GM19043 (cell line): Measurements from ENCODE around the gene SMTN.
"Not testable (repeated sequence)": the region's sequence is repeated elsewhere in the genome, so short reads cannot be mapped to it uniquely, and the experiment has no call there.

Experiments used
- ATAC-seq: cut with Tn5 transposase; IDR thresholded peaks from one replicate; pipeline ENCODE4 v1.9.1; 2021; ENCODE audit warnings: low read depth; ENCODE audit not compliant: unreplicated experiment

SMTN gene

GRCh38 chr22:31080848-31081649 lies at the start of gene SMTN:
TSS of gene SMTN (plus strand) at chr22:31081318. CDS start at chr22:31083259, 1,941 bp downstream.
- ATAC-seq = peak; percentile 57

DNA sequence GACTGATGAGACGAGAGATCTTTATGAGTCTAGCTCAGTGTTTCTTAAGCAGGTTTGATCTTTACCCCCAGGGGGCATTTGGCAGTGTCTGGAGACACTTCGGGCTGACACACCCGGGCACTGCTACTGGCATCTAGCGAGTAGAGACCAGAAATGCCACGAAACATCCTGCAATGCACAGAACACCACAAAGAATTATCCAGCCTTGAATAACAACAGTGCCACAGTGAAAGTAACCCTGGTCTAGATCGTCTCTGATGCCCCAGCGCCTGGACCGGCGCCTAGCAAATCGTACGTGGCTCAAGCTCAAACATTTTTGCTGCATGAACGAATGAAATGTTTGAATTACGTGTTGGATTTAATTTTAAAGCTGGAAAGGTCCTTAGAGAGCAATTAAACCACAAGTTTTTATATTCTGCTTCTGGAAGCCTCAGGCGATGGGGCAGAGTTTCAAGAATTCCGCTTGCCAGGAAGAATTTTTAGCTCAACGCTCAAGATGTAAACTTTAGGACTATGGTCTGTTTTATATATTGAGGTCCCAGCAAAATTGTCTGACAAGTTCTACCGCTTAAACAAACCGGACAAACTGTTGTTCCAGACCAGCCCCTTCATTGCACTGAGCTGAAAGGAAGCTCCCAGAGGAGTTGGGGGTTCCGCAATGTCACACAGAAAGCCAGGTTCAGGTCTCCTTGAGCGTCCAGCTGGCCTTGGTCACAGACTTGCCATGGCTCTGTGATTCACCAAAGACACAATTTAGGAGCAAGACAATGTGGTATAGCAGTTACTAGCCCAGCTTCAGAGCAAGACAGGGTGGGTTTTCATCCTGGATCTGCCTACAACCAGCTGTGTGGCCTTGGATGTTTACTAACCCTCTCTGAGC lies 44.2 kb upstream of the SMTN start:
- no peak for ATAC-seq

- no peak for ATAC-seq
Measured at GRCh38 chr22:31038686-31039085, 42.4 kb upstream of the SMTN start.

DNA sequence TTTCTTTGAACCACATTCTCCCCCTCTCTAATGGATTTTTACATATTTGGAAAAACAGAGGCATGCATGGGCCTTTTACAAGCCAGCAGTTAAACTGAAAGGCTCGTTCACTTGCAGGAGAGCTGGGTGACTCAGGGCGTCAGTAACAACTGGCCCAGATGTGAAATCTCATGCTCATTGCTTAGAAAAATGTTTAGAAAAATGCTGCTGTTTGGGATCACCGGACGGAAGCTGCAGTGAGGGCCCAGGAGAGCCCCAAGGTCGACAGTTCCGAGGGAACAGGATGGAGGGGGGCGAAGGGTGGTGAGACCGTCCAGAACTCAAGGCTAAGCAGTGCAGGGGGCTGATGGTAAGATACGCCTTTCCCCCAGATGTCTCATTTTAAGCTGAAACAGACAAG lies 41.7 kb upstream of the SMTN start:
- ATAC-seq = no peak

DNA sequence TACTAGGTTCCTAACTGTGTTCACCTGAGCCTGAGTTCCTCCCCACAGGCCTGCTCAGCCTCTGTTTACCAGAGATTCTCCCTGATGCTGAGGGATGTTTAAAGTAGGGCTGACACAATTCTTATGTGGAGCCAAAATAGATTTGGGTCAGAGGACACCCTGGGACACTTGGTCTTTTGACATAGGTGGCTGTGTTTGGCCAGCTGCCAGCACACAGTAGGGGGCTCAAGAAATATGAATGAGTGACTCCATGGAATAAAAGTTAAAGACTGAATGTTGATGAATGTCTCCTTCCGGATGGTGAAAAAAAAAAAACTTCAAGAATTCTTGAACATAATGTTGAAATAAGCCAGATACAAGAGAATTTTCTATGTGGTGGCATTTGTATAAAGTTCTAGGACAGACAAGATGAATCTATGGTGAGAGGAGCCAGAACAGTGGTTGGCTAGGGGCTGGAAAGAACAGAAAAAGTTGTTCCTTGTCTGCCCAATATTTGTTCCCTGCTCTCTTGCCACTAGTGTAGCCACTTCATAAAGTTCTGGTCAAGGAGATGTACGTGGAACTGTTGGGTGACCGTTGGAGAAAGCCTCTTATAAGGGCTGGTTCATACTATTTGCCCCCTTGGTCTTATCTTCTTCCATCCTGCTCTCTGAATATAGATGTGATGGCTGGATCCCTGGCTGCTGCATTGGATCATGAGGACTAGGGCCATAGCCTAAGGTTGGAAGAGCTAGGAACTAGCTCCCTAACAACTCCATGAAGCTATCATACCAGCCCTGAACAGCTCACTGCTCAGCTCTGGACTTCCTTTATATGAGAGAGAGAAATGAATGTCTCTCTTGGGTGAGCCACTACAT lies 40.3 kb upstream of the SMTN start:
- ATAC-seq = no peak

- no peak for ATAC-seq
Measured at GRCh38 chr22:31044262-31044861, 36.8 kb upstream of the SMTN start.

GRCh38 chr22:31045900-31046538 lies 35.1 kb upstream of the SMTN start:
- no peak for ATAC-seq

- ATAC-seq = no peak
Measured at GRCh38 chr22:31046539-31047226, 34.4 kb upstream of the SMTN start.

DNA sequence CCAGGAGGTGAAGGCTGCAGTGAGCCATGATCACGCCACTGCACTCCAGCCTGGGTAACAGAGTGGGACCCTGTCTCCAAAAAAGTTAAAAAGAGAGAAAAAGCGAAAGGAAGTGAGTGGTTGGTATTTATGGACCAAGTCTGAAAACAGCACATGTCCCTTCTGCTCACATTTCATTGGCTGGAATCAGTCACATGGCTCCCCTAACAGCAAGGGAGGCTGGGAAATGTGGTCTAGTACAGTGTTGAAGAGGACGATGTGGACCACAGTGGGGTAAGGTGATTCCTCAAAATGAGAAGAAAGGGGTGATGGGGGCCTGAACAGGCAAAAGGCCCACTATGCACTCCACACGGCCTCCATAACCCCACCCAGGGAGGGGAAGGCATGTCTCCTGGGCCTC lies 32.5 kb upstream of the SMTN start:
- ATAC-seq = no peak

GRCh38 chr22:31049815-31050420 lies 31.2 kb upstream of the SMTN start:
- no peak for ATAC-seq

DNA sequence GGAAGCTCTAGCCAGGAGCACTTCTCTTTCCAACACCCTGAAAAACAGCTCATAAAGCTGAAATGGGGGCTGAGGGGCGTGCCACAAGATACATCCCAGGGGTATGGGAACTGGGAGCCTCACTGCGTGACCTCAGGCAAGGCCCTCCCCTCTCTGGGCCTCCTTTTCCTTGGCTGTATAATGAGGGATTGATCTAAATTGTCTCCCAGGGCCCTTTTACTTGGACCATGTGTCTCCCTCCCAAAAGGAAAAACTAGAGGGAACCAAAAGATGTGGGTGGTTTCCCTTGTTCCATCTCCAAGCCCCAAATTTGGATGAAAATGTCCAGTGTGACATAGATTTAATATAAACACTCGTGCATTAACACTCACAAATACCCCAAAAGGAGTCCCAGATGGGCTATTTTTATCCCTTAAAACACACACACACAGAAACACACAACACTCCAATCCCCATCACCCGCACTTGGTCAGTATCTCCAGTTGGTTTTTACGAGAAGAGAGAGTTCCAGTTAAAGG lies 25.9 kb upstream of the SMTN start:
- no peak for ATAC-seq

DNA sequence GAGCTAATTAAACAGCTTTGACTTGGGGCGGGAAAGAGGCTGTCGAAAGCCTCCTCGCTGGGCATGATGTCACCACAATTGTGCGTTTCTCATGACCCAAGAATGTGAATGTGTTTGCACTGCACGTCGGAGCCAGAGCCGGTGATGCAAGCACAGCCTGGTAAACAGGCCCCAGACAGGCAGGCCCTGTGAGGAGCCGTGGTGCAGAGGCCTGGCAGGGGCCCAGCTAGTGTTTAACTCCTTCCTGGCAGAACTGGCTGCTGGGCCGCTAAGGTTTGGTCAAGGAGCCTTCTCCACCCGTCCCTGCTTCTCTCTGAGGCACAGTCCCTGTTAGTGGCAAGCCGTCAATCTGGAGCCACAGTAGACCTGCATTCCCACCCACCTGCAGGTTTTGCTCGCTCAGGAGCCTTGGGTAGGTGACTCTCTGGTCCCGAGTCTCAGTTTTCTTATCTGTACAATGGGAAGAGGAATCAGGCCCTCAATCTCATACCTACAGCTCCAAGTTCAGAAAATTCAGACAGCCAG lies 25.4 kb upstream of the SMTN start:
- ATAC-seq = no peak

DNA sequence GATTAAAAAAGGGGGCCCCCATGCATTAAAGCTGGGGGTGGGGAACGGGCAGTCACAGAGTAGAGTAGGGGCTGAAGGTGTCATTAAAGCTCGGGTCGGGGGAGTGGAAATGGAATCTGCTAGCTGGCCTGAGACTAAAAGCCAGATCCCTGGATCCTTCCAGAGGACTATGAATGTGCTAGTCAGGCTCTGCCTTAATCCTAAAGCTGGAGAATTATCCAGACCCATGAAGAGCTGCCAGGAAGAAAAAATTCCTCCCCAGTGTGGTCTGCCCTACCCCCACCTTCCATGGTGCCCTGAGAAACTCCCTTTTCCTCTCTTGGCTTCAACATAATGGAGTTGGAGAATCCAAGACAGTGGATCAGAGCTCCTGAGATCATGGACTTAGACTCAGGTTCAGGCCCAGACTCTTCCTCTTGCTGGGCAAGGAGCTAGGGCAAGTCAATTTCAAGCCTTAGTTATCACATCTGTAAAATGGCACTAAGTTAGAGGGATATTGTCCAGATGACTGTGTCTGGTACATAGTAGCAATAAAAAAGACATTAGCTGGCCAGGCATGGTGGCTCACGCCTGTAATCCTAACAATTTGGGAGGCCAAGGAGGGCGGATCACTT lies 24.0 kb upstream of the SMTN start:
- no peak for ATAC-seq

DNA sequence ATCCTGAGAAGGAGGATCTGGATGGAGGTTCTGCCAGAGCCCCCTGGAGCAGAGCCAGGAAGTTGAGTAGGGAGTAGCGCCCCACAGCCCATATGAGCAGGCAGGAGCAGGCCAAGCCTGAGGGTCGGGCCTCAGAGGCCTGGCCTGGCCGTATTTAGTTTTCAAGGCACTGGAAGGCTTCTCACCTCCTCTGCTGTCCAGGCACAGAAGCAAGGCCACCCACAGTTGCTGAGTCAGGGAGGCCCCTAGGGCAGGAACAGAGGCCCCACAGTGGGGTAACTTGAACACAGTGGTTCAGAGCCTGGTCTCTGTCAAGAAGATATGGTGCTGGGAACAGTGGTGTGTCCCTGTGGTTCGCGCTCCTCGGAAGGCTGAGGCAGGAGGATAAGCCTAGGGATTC lies 21.5 kb upstream of the SMTN start:
- ATAC-seq = not testable (repeated sequence)

- ATAC-seq = no peak
Measured at GRCh38 chr22:31062566-31063230, 18.4 kb upstream of the SMTN start.

DNA sequence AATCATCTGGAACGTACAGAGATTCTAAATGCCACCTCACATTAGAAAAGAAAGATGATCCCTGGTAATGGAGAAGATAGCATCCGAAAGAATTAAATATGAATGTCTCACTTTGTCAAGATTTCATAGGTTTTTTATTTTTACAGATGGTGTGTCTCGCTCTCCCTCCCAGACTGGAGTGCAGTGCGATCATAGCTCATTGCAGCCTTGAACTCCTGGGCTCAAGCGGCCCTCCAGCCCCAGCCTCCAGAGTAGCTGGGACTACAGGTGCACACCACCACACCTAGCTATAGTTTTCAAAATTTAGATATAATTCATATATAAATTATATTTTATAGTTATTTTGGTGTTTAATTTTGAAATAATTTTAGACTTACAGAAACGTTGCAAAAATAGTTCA lies 16.7 kb upstream of the SMTN start:
- no peak for ATAC-seq

- no peak for ATAC-seq
Measured at GRCh38 chr22:31068970-31069369, 12.1 kb upstream of the SMTN start.
